Cerebellar nuclear complex (tissue), 1 donor: ENCODE data around the gene APLF.
"Not testable (repeated sequence)": the region's sequence is repeated elsewhere in the genome, so short reads cannot be mapped to it uniquely, and the experiment has no call there.

ENCODE experiments used
- DNase-seq, 2 experiments: peaks; one replicate each; lab custom pipeline; 2025; lab: John Stamatoyannopoulos, UW

The APLF gene

DNA sequence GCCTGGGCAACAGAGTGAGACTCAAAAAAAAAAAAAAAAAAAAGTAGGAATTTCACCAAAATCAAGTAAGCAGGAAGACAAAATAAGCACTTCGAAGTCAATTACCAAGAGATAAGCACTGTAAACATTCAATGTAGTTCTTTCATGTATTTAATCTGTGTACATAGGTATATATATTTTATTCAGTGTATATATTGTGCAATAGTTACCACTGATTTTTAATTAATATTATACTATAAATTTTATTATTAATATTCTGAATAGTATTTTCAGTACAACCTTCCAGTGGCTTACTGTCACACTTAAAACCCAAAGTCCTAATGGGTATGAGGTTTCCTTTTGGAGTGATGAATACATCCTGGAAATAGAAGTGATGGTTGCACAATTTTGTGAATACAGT is 9.1 kb downstream of the APLF start:
- no peak for DNase-seq

GRCh38 chr2:68478688-68479087 is 11.3 kb downstream of the APLF start:
- DNase-seq = no peak

DNA sequence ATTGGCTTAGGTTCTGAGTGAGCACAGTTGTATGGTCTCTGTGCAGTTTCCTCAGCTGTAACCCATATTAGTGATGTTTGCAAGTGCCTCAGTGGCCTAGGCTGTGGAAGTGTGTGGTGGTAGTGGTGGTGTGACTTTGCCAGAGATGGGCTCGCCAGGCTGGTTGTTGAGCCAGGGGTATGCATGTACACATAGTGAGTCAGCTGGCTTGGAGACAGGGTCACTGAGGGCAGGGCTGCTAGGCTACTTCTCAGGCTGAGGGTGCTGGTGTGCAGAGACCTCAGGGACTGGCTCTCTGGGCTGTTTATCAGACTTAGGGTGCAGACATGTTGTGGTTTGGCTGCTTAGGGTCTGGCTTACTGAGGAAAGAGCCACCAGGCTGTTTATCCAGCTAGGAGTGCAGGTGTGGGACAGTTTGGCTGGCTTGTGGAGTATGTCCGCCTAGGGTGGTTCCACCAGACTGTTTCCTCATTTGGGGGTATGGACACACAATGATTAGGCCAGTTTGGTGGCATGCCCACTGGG is 15.0 kb downstream of the APLF start:
- no peak for DNase-seq

- no peak for DNase-seq
Measured at GRCh38 chr2:68483011-68483410, 15.6 kb downstream of the APLF start.

DNA sequence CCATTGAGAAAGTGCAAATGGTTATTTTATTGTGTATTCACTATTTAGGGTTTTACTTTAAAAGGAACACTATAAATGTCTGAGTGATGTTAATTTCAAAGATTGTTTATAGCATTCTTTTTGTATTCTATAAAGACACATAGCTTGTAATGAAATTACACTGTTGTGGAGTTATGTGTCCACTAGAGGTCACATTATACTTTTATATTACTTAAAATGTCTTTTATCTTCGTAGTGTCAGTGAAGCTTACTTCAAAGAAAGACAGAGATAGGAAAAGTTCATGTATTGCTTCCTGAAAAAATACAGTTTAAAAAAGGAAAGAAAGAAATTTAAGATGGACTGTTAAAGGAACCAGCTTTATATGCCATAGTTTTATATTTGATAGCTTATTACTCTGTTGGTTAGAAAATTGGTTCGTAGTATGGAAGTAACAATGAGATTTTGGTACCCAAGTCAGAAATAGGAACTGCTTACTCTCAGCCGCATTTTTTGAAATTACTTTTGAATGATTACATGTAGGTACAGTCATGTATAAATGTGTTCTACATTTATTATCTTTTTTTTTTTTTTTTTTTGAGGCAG is 20.5 kb downstream of the APLF start:
- DNase-seq = no peak

DNA sequence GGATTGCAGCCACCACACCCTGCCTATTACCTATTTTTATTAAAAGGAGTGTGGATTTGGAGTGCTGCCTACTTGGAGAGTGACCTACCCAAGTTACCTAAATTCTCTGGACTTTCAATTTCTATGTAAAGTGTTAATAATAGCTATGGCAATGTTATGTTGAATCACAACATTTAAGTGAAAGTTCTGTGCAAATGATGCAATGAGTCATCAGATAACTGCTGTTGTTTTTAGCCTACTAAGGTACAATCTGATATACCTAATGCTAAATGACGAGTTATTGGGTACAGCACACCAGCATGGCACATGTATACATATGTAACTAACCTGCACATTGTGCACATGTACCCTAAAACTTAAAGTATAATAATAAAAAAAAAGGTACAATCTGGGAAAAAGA is 21.2 kb downstream of the APLF start:
- DNase-seq = not testable (repeated sequence)

- no peak for DNase-seq
Measured at GRCh38 chr2:68489282-68489681, 21.9 kb downstream of the APLF start.

- DNase-seq = no peak
Measured at GRCh38 chr2:68491582-68491981, 24.2 kb downstream of the APLF start.

DNA sequence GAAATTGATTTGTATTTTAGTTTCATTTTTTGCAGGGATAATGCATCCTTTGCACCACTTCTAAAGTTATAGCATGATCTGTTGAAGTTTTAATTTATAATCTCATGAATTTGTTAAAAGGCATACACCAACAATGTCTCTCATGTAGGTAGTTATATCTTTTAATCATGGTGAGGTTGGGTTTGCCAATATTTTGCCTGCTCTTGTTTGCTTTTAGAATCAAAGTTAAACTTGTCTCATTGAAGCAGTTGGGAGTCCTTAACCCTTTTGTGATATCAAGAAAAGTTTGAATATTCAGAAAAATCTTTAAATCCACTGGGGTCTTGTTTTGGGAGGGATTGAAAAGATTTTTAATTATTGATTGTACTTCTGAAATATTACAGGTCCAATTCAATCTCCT is 31.7 kb downstream of the APLF start:
- DNase-seq = no peak

DNA sequence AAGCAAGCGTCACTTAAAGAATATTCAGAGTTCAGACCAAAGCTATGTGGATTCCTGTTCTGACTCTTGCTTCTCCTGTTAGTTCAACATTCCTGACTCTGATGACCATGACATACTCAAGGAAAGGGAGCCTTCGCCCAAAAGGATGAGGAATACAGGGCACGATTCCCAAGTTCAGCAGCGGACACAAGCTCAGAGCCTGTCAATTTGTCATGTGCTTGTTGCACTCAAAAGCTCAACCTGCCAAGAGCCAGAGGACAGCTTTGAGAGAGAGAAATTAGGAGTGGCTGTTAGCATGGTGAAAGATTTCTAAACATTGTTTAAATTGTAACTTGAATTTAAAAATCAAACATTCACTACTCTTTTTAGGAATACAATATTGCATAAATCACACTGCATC is 33.3 kb downstream of the APLF start:
- DNase-seq = no peak

- no peak for DNase-seq
Measured at GRCh38 chr2:68501768-68502167, 34.4 kb downstream of the APLF start.

DNA sequence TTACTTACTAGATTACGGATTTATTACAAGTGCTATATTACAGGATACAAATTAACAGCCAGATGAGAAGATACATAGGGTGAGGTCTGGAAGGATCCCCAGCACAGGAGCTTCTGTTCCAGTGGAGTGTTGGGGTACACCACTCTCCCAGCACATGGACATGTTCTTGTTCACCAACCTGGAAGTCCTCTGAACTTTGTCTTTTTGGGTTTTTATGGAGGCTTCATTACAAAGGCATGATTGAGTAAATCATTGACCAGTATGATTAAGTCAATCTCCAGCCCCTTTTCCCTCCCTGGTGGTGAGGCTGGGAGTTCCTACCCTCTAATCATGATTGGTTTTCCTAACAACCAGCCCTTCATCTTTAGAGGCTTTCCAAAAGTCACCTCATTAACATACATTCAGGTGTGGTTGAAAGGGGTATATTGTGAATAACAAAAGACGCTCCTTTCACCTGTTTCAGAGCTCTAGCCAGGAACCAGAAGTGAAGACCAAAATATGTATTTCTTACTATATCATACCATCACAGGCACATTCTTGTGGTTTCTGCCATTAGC is 38.3 kb downstream of the APLF start:
- no peak for DNase-seq

DNA sequence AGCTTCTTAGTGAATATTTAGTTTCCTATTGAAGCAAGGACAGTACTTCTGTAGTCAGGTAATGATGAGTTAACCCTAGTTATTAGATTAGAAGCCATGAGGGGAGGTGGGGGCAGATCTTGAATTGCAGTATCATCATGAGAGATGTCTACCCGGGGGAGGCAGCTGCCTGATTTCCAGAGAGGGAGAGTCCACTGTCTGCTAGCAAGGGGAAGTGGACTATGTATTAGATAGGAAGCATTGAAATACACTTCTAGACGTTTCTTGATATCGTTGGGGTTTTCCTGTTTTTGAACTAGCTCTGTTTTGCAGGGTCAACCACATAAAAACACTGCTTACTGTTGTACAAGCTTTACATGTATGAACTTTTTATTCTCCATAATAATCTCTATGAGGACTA is 38.8 kb downstream of the APLF start:
- no peak for DNase-seq

DNA sequence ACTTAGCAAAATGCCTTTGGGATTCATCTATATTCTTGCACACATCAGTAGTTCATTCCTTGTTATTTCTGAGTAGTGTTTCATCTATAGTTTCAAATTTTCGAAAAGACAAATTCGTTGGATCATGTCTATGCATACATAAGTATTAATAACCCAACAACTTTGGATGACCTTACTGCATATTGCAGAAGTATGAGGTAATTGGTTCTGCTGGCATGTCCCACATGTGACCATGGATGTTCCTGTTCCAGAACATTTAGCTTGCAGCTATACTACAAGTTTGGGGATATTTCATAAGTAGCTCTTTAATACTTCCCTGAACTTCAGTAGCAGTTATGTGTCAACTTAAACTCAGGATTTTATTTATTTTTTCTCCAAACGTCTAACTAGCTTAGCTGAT is 44.9 kb downstream of the APLF start:
- DNase-seq = no peak

GRCh38 chr2:68512966-68513365 is 45.6 kb downstream of the APLF start:
- no peak for DNase-seq

- DNase-seq = no peak
Measured at GRCh38 chr2:68514316-68514929, 47.0 kb downstream of the APLF start.

DNA sequence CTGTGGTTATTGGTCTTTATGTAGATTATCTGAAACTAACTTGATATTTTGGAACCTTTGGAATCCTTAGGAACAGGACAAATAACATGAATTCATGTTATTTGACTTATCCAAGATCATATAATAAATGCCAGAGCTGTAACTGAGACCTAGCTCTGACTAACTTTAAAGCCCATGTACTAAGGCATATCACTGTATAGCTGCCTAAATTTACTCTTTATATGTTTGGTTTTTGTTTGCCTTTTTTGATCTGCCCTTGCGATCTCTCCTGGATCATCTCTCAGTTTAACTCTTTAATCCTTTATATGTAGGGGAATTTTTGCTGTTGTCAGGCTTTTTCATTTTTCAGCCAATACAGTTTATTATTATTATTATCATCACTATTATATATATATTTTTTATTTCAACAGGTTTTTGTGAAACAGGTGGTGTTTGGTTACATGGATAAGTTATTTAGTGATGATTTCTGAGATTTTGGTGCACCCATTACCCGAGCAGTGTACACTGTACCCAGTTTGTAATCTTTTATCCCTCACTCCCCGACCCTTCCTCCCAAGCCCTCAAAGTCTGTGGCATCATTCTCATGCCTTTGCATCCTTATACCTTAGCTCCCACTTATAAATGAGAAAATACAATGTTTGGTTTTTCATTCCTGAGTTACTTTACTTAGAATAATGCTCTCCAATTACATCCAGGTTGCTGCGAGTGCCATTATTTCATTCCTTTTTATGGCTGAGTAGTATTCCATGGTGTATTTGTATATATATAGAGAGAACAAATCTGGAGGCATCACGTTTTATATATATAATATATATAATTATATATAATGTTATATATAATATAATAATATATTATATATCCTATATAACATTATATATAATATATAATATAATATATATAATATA is 48.9 kb downstream of the APLF start:
- no peak for DNase-seq

- DNase-seq = no peak
Measured at GRCh38 chr2:68519236-68519635, 51.9 kb downstream of the APLF start.

- no peak for DNase-seq
Measured at GRCh38 chr2:68521037-68521436, 53.7 kb downstream of the APLF start.

- DNase-seq = not testable (repeated sequence)
Measured at GRCh38 chr2:68526943-68527342, 59.6 kb downstream of the APLF start.

DNA sequence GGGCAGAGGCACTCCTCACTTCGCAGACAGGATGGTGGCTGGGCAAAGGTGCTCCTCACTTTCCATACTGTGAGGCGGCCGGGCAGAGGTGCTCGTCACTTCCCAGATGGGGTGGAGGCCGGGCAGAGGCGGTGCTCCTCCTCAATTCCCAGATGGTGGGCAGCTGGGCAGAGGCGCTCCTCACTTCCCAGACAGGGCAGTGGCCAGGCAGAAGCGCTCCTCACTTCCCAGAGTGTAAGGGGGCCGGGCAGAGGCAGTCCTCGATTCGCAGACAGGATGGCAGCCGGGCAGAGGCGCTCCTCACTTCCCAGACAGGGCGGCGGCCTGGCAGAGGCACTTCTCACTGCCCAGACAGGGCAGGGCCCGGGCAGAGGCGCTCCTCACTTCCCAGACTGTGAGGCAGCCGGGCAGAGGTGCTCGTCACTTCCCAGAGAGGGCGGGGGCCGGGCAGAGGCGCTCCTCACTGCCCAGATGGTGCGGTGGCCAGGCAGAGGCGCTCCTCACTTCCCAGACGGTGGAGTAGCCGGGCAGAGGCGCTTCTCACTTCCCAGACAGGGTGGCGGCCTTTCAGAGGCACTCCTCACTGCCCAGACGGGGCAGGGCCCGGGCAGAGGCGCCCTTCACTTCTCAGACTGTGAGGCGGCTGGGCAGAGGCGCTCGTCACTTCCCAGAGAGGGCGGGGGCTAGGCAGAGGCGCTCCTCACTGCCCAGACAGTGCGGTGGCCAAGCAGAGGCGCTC is 60.1 kb downstream of the APLF start:
- not testable (repeated sequence) for DNase-seq

DNA sequence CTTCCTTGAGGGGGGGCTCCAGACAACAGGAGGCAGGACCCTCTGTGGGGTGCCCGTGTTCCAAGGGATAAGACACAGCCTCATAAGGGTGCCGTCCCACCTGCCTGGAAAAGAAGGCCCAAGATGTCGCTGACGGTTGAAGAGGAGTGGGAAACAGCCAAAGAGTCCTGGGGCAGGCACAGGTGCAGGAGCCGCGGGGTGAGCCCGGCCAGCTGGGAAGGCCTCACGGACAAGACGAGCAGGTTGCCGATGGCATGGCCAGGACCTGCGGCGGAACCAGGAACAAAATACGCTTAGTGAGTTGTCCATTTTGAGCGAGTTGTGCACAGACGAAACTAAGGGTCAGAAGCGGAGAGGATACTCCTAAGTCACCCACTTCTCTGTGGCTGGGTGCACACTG is 61.8 kb downstream of the APLF start:
- not testable (repeated sequence) for DNase-seq
